Measurements from ENCODE around the gene NOC3L.

- TF ChIP-seq BHLHE40 (IDR thresholded peaks at IDR 0.05; ENCODE audit: borderline replicate concordance) = no peak
- no peak for TF ChIP-seq SUZ12 (IDR thresholded peaks at IDR 0.05)
Measured at GRCh38 chr10:94349327-94349726, 13.4 kb downstream of the NOC3L start.
